ENCODE measurements around the gene ZCCHC24. TPM values are rescaled to one million over a fixed set of nuclear protein-coding genes. Genes with fewer than 3 reads are reported as not detected.

ZCCHC24 gene
- total RNA-seq, 1 experiment from 2014 or later, result 3.8 TPM

DNA sequence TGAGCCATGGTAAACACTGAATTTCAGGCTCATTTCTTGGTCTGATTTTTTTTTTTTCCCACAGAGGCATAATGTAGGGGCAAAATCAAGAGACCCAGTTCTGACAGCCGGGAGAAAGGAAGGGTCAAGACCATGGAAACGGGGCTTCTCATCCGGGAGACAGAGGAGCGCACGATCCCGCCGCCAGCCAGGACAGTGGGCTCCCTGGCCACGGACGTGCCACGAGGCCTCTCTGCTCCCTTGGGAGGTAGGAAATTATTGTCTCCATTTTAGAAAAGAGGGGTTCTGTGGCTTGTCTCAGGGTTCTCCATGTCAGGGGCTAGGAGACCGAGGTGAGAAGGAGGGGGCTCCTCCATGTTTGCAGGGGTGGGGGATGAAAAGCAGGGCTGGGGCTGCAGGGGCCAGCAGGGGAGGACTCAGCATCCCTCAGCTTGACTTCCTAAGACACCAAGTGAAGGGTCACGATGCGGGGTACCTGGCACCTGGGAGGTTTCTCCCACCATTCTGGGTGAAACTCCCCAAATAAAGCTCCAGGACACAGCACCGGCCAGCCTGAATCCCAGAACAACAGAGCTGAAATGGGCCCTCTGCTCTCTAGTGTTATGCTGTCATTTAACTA, 60.5 kb downstream of the ZCCHC24 start:
- Histone ChIP-seq H3K23ac (ENCODE audit: insufficient read length, low read depth, low read length) (no peak overlapping the region), H3K4me1 (ENCODE audit: insufficient read depth, low read length) (no peaks in the 10 kb centered on the region), H3K79me1 (ENCODE audit: insufficient read depth, low read depth, low read length, poor library complexity, severe bottlenecking) (no peaks in the 10 kb centered on the region), H2BK12ac (ENCODE audit: insufficient read length, low read depth, low read length) (no peak overlapping the region), H4K8ac (replicated peaks; ENCODE audit: insufficient read length, low read depth, low read length) (no peak overlapping the region), H3K27me3 (ENCODE audit: insufficient read depth, low read length) (no peaks in the 10 kb centered on the region), H2BK5ac (ENCODE audit: insufficient read length, low read length) (no peak overlapping the region), H3K27ac (ENCODE audit: insufficient read length, low read depth, low read length) (no peak overlapping the region), H3K9ac (ENCODE audit: extremely low read depth, insufficient read length, low read length) (no peak overlapping the region), H4K20me1 (ENCODE audit: control insufficient read depth, insufficient read depth, insufficient read length) (no peaks in the 10 kb centered on the region), H3K18ac (ENCODE audit: insufficient read length, low read depth, low read length) (no peak overlapping the region), H2AK5ac (ENCODE audit: insufficient read length, low read length) (no peak overlapping the region), H3K4ac (ENCODE audit: low read depth, low read length) (no peak overlapping the region), H2BK120ac (ENCODE audit: low read depth, low read length, poor library complexity, severe bottlenecking) (no peak overlapping the region), H4K91ac (ENCODE audit: insufficient read length, low read depth, low read length) (no peak overlapping the region), H2BK15ac (ENCODE audit: low read depth, low read length) (no peak overlapping the region), H3K23me2 (ENCODE audit: insufficient read length, low read depth, low read length, poor library complexity, severe bottlenecking) (no peaks in the 10 kb centered on the region), H2BK20ac (ENCODE audit: low read depth, low read length, poor library complexity, severe bottlenecking) (no peak overlapping the region), H3T11ph (ENCODE audit: low read length) (no peak overlapping the region), H3K4me2 (ENCODE audit: insufficient read depth, insufficient read length, low read length) (no peak overlapping the region), H4K5ac (ENCODE audit: insufficient read length, low read depth, low read length) (no peak overlapping the region), H2AFZ (ENCODE audit: low read length) (no peak overlapping the region), H3K14ac (ENCODE audit: insufficient read depth, low read length) (no peak overlapping the region), H3K56ac (ENCODE audit: insufficient read length, low read depth, low read length) (no peak overlapping the region), H3K9me3 (ENCODE audit: control insufficient read depth, low read depth, low read length) (no peaks in the 10 kb centered on the region), H3K79me2 (ENCODE audit: insufficient read depth, low read length) (no peaks in the 10 kb centered on the region)
- H3K4me1 Mint-ChIP-seq, result peaks cover 8 to 9% of the 10 kb centered on the region in 2 experiments
- DNase-seq, result peak; percentile 15
- H3K36me3 Mint-ChIP-seq (ENCODE audit: insufficient read depth in 1 of 3, low read depth in 3 of 3), result no peaks in the 10 kb centered on the region; a peak in 1 of 7 replicates
- peaks cover under 1% of the 10 kb centered on the region; the same call in 1 of the 2 replicates for H3K27me3 Mint-ChIP-seq (ENCODE audit: low read depth)
- no peaks in the 10 kb centered on the region for H3K9me3 Mint-ChIP-seq
- no peak overlapping the region for H3K27ac Mint-ChIP-seq
- no peak overlapping the region for H3K4me3 Mint-ChIP-seq
- WGBS (ENCODE audit: extremely low coverage, insufficient read length, low lambda C conversion rate), result no CpG with 5 or more reads among the region's 14 CpGs
- TF ChIP-seq, protein P1, sequence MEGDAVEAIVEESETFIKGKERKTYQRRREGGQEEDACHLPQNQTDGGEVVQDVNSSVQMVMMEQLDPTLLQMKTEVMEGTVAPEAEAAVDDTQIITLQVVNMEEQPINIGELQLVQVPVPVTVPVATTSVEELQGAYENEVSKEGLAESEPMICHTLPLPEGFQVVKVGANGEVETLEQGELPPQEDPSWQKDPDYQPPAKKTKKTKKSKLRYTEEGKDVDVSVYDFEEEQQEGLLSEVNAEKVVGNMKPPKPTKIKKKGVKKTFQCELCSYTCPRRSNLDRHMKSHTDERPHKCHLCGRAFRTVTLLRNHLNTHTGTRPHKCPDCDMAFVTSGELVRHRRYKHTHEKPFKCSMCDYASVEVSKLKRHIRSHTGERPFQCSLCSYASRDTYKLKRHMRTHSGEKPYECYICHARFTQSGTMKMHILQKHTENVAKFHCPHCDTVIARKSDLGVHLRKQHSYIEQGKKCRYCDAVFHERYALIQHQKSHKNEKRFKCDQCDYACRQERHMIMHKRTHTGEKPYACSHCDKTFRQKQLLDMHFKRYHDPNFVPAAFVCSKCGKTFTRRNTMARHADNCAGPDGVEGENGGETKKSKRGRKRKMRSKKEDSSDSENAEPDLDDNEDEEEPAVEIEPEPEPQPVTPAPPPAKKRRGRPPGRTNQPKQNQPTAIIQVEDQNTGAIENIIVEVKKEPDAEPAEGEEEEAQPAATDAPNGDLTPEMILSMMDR (conservative IDR thresholded peaks at IDR 0.05), result no peak
